Fibroblast of mammary gland (primary cell): ENCODE results near the gene MALSU1.

Source experiments
- DNase-seq: peaks from one replicate; pipeline ENCODE4 v3.0.0-alpha.2; 2010; ENCODE audit warnings: low read depth
- H3K4me3 ChIP-seq: 2 replicates; pipeline ENCODE4 v1.5.1; 2011; ENCODE audit warnings: low read depth, mild to moderate bottlenecking, low read length, moderate library complexity; ENCODE audit not compliant: control insufficient read depth
- TF ChIP-seq, protein P1 (sequence below): conservative IDR thresholded peaks from 2 replicates; pipeline ENCODE4 v1.5.1; 2011; ENCODE audit warnings: low read depth, low read length, inconsistent platforms; ENCODE audit not compliant: control insufficient read depth, insufficient read depth

Gene MALSU1

DNA sequence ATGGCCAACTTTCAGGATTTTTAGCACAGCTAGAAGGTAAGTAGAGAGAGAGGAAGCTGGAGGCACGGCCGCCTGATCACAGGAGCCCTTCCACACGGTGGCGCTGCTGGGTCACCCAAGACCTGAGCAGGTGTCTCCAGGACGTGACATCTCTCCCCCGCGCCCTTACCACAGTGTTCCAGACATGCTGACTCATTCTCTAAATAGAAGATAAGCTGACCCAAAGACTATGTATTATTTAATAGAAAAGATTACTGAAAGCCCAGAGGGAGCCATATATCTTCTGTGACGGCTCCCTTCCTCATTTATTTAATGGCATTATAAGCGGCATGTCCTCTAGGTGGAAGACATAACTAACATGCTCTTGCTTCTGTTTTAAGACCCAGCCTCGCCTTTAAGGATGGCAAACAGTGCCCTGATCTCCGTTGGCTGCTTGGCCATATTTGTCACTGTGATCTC lies 26.0 kb upstream of the MALSU1 start:
- DNase-seq = peak; percentile 82
- TF ChIP-seq, protein P1, sequence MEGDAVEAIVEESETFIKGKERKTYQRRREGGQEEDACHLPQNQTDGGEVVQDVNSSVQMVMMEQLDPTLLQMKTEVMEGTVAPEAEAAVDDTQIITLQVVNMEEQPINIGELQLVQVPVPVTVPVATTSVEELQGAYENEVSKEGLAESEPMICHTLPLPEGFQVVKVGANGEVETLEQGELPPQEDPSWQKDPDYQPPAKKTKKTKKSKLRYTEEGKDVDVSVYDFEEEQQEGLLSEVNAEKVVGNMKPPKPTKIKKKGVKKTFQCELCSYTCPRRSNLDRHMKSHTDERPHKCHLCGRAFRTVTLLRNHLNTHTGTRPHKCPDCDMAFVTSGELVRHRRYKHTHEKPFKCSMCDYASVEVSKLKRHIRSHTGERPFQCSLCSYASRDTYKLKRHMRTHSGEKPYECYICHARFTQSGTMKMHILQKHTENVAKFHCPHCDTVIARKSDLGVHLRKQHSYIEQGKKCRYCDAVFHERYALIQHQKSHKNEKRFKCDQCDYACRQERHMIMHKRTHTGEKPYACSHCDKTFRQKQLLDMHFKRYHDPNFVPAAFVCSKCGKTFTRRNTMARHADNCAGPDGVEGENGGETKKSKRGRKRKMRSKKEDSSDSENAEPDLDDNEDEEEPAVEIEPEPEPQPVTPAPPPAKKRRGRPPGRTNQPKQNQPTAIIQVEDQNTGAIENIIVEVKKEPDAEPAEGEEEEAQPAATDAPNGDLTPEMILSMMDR = peak; percentile 80
- H3K4me3 ChIP-seq = no peak overlapping the region

DNA sequence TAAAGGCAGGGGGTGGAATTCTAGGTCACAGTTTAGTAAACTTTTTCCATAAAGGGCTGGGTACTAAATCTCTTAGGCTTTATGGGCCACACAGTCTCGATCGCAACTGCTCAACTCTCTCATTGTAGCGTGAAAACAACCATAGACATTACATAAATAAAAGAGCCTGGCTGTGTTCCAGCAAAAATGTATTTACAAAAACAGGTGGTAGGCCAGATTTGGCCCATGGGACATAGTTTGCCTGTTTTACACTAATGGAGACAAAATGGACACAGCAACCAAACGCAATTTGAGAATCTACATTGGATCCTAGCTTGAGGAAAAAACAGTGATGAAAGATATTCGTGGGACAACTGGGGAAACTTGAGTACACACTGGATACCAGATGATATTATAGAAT lies 23.2 kb upstream of the MALSU1 start:
- TF ChIP-seq, protein P1 = no peak
- no peak for DNase-seq

DNA sequence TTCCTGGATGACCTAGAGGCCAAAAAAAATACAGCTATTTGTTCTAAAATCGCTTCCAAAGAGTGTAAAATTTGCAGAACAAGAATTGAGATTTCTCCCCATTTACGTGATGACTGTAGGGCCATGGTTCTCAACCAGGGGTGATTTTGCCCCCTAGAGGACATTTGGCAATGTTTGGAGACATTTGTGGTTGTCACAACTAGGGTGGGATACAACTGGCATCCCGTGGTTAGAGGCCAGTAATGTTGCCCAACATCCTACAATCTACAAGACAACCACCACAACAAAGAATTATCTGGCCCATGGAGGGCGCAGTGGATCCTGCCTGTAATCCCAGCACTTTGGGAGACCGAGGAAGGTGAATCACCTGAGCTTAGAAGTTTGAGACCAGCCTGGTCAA lies 22.8 kb upstream of the MALSU1 start:
- DNase-seq = no peak
- H3K4me3 ChIP-seq = no peak overlapping the region
- TF ChIP-seq, protein P1 = peak; percentile 13

More for the DNA sequence above, 23.2 kb upstream of the MALSU1 start:
- H3K4me3 ChIP-seq = no peak overlapping the region

DNA sequence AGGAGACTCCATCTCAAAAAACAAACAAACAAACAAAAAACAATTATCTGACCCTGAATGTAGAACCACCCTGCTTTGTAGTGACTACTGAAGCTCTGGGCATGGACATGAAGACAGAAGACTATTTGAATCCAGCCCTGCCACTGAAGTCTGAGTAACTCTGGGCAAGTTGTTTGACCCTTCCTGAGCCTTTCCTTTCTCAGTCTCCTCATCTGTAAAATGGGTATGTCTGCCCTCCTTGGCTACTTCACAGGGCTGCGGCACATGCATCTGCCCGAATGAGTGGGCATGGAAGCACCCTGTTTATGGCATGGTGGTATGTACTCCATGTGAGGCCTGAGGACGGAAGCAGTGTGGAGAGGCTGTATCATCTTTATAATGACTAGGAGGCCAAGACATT lies 22.2 kb upstream of the MALSU1 start:
- no peak for DNase-seq
- TF ChIP-seq, protein P1 = no peak
- H3K4me3 ChIP-seq = no peak overlapping the region

DNA sequence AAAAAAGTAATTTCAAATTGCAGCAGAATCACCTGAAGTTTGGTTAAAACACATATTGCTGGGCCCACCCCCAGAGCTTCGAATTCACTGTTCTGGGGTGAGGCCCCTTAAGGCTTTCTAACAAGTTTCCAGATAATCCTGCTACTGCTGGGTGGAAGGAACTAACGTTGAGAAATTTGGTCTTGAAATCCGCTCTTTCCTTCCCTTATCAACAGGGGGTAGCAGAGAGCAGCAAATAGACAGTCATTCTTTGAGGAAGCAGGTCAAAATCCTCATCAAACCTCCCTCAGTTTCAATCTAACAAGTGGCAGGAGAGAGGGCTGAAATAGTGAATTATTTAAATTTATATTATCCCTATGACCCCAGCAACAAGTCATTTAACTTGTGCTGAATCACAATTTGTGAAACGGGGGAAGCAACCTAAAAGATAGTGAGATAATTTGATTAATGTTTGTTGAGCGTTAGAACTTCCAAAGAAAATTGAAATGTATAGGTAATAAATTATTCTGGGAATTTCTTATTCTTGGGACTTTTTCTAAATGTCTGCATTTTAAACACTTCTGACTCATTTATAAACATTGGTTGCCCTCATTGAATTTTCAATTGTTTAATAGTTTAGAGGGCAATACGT lies 21.7 kb upstream of the MALSU1 start:
- no peak overlapping the region for H3K4me3 ChIP-seq
- TF ChIP-seq, protein P1 = peak; percentile 90
- DNase-seq = peak; percentile 69

DNA sequence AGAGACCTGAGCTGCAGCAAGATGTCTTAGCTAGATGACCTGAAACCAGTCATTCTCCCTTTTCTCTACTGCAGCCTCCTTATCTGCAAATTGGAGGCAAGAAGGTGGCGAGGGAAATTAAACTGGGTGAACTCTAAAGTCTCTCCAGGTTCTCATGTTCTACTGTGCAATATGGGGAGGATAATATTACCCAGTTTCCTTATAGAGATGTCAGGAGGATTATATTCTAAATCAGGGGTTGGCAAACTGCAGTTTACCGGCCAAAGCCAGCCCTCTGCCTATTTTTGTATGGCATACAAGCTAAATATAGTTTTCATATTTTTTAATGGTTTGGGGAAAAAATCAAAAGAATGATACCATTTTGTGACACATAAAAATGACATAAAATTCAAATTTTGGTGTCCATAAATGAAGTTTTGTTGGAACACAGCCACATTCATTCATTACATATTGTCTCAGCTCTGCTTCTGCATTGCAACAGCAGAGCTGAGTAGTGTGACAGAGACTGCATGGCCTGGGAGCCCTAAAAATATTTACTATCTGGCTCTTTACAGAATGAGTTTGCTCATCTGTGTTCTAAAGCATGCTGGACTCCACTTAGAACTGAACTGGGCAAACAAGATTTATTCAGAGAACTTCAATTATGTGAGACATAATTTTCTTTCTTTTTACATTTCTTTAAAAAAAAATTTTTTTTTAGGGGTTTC lies 19.2 kb upstream of the MALSU1 start:
- TF ChIP-seq, protein P1 = no peak
- no peak for DNase-seq
- no peak overlapping the region for H3K4me3 ChIP-seq
